Ecto neural progenitor cell (in vitro differentiated cells): Measurements from ENCODE around the gene LOC128125822.
A peak's percentile ranks its signal among the peaks of the same experiment; 100 is the strongest.

ENCODE experiments used
- DNase-seq: peaks from one replicate; pipeline ENCODE4 v3.0.0-alpha.2; 2018; ENCODE audit warnings: low spot score

LOC128125822 gene

DNA sequence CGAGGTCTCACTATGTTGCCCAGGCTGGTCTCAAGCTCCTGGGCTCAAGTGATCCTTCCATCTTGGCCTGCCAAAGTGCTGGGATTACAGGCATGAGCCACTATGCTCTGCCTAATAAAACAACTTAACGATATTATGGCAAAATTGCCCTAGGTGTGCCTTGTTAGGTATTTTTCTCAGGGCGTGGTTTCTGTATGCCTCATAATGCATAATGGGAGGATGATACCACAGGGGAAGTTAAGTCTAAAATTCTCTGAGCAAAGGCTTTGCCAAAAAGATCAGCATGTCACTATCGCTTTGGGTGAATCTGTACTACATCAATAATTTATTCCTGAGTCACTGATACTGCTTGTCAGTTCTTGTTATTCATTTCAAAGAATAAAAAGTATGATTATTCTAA is 15.9 kb upstream of the LOC128125822 start:
- DNase-seq = no peak

DNA sequence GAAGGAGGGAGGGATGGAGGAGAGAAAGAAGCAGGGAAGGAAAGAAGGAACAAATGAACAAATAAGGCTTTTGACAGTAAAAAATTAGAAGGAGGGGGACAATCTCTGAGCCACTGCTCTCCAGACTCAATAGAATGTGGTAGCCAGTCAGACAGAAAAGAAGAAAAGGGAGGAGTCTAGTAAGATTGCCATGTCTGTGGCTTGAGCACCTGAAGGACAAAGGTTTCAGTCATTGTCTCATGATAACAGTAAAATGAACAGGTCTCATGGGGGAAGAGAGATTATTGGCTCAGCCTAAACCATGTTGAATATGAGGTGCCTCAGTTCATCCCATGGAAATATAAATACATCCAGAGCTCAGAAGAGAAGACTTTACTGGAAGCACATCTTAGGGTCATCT is 14.0 kb upstream of the LOC128125822 start:
- DNase-seq = no peak

DNA sequence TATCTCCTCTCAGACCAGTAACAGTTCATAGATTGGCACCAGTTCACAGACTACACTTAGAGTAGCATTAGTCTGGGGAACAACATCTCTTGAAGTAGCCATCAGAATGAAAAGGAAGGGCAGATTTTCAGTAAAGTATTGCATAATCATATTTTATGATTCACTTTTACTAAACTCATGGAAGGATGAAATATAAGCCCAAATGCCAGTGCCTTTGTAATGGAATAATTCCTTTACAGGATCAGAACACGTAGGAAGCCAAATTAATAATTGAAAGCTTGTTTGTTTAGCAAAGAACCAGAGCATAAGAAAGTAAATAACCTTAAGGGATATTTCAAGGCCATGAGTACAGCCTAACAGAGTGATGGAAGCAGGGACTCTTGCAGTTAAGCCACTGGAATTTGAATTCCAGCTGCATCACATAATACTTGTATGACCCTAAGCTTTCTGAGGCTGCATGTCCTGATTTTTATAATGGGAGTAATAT is 11.4 kb upstream of the LOC128125822 start:
- DNase-seq = no peak

DNA sequence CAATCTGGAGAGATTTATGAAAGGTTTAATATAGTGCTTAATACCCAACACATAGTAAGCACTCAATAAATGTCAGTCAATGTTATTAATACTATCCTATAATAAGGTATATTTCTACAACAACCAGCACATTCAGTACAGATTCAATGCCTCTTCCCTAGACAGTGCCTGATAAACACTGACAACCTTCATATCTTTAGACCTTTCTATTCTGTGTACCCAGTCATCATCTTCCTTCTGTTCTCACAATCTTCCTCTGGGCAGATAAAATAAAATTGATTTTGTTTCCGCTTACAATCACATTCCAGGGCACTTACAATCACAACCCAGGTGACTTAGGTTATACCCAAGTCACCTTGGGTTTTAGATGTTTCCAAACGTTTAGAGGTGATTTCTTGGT is 11.0 kb upstream of the LOC128125822 start:
- no peak for DNase-seq

DNA sequence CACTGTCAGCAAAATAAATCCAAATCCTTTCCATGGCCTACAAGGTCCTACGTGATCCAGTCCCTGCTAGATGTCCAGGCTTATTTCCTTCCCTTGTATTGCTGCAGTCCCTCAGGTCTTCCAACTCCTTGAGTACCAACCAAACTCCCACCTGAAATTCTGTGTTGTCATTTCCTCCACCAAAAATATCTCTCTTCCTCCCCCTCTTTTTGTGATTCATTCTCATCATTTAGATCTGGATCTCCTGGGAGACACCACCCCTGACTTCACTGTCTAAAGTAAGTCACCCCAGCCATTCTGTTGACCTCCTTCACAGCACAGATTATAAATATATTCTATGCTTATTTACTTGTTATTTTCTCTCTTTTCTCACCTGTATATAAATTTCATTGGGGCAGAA is 9.0 kb upstream of the LOC128125822 start:
- DNase-seq = no peak

DNA sequence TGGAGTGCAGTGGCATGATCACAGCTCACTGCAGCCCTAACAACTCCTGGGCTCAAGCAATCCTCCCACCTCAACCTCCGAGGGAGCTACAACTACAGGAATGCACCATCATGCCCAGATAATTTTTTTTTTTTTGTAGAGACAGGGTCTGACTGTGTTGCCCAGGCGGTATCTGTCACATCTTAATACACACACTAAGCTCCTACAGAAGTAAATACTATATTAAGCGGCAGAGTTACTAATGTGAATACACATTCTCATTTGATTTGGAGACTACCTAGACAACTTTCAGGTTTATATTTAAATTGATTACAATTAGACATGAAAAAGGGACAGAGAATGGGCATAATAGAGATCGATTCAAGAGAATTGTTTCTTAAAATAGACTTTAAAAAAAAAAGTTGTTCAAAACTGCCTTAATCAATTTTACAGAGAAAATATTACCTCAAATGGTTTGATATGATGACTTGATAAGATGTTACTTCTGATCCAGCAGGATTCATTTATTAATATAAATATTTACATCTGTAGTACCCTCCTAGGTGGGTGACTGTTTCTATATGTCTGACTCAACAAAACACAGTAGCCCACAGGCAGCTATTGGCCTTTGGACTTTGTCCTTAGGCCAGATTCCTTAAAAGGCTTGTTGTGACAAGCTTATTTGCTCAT is 7.1 kb upstream of the LOC128125822 start:
- no peak for DNase-seq

DNA sequence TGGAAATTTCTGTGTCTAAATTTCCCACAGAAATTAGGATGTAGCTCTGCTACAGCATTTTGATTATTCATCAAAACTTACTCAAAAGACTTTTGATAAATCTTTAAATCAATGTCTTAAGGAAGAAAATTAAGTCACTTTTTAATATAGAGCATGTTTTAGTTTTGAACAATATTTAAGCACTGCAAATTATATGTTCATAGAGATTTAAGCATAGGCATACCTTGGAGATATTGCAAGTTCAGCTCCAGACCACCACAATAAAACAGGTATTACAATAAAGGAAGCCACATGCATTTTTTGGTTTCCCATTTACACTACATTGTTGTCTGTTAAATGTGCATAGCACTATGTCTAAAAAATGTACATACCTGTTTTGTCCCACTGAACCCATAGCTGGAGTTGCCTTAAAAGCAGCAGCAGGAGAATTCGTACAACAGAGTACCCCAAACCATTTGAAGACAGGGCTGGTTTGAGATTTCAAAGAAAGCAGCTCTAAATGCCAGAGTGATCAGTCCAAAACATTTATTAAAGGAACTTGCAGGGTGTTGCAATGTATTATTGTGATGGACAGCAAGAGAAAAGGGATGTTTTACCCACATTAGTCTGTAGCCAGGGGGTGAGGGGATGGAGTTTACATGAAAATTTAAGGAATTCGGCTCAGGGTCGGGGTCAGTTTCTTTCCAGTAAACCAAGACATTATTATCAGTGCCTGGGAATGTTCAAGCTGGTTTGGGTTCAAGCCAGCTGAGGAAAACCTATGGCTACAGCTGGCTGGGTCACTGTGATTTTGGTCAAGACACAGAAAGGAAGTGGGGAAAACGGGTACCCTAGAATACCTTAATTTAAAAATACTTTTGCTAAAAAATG is 6.3 kb upstream of the LOC128125822 start:
- DNase-seq = no peak

DNA sequence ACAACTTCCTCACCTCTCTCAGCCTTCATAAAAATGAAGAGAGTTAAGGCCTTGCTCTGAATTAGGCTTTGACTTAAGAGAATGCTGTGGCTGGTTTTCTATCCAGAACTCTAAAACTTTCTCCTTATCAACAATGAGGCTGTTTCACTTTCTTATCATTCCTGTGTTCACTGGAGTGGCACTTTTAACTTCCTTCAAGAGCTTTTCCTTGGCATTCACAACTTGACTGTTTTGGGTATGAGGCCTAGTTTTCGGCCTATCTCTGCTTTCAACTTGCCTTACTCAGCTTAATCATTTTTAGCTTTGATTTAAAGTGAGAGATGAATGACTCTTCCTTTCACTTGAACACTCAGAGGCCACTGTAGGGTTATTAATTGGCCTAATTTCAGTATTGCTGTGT is 4.3 kb upstream of the LOC128125822 start:
- DNase-seq = no peak

DNA sequence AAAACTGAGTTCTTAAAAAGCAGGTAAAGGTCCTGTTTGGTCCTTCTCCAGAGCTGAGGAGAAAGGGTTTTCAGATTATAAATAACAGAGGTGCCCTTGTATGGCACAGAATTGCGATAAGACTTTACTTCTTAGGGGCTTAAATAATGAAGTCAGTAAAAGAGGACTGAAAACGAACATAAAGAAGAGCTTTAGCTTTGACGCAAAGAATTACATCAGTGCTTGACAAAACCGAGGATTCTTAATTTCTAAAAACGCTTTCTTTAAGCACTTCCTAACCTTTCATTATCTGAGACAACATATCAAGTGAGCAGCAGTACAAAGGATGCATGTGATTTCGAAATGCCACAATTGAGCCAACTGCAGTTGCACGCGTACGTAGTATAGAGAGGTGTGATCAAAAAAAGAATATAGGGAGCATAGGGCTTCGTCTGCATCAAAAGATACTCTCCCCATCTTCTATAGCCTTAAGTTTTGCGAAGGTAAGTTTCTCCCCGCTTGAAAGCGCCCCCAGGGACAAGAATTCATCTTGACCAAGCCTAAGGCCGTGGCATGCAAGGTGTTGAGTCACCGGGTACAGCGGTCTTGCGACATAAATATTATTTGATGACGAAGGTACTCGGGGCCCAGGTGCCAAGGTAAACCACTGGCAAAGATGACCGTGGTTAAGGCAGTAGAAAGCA is 778 bp upstream of the LOC128125822 start:
- DNase-seq = no peak

DNA sequence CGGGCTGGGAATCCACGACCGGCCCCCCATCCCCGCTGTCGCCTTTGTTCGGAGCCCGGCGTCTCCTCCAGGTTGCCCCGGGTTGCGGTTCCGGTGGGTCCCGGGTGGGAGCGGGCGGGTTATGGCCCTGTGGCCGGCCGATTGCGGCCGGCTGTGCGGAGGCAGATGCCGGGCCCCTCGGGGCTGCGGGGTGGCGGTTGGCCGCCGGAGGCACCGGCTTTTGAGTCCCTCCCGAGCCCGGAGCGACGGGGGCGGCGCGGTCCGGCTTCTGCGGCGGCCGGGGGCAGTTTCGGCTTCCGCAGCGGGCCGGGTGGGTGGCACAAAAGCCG is 431 bp downstream of the LOC128125822 start:
- DNase-seq = no peak

DNA sequence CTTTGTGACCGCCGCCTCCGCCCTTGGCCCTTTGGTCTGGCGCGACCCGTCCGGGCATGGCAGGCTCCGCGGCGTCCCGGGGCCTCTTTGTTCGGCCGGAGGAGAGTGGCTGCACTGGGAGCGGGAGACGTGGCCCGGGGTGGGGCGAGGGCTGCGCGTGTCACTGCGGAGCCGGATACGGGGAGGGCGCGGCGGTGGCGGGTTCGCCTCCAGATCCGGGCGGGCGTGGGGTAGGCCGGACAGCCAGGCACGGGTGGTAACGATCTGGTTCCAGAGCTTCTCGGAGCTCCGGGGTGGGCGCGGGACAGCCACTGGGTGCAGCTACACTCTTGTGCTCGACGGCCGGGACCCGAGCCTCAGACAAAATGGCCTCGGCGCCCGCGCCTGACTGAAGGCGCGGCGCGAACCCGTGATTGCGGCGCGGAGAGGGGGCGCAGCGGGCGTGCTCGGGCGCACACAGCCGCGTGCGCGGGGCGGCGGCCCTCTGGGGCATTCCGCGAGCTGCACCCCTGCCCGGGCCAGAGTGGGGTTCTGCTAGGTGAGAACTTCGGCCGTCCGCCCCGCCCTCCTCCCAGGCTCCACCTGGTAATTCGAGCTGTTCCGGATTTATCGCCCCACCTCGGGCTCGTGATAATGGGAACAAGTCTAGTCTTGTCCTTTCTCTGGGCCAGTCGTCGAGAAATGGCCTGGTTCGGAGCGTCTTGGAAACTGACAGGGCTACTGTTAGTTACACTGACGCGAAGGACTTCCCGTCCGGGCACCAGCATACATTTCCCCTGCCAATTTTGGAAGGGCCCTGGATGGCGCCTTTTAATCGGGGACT is 1.0 kb downstream of the LOC128125822 start:
- DNase-seq = peak; percentile 83

DNA sequence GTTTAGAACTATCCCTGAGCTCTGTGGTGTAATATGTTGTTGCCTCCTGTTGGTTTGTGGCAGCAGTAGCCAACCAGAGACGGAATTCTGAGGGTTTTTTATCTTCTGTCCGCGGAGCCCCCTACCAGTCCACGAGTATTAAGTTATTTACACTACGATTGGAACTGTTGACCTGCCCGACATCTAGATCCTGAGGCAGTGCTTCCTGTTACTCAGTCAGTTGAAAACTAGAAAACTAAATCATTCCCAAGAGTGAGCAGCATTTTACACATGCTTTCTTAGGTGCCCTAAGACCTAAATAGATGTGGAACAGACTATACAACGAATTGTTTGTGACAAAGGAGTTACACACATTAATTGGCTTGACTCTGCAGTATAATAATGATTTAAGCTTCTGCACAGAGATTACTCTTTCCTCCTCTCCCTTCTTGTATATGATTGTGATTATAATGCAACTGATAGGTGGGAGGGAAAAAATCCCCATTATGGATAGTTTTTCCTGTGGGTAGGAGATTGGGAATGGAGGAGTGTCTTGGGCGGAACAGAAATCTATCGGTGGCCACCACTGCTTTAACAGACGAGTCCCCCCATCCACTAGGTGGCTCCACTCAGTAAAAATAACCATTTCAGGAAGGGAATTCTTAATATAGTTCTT is 1.7 kb downstream of the LOC128125822 start:
- DNase-seq = peak; percentile 50

DNA sequence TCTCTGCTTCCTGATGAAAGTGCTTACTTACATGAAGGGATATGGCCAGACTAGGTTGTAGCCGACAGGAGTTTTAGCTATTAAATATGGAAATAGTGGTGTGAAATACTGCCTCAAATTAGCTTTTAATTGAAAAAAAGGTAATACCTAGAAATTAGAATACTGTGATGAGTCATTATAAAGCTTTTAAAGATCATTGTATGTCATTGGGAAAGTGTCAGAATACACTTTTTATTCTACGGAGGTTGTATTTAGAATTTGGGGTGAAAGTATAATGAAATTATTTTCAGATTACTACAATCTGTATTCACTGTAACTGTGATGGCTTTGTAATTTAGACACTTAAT is 2.2 kb downstream of the LOC128125822 start:
- DNase-seq = no peak

DNA sequence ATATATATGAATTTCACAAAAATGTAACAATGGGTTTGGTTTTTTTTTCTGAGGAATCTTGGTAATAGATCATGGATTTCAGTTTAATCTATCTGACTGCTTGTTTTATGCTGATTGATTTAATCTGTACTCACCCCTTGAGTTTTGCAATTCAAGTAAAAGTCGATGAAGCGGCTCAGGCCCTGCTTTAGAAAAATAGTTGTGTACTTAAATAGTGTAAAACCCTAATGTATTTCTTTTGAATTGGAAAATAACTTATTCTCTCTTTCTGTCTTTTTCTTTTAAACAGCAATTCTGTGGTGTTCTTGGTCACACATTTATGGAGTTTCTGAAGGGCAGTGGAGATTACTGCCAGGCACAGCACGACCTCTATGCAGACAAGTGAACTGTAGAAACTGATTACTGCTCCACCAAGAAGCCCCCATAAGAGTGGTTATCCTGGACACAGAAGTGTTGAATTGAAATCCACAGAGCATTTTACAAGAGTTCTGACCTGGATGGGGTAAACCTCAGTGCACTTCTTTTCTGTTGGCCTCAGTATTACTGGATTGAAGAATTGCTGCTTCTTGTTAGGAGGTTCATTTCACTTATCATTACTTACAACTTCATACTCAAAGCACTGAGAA is 4.0 kb downstream of the LOC128125822 start:
- DNase-seq = no peak

DNA sequence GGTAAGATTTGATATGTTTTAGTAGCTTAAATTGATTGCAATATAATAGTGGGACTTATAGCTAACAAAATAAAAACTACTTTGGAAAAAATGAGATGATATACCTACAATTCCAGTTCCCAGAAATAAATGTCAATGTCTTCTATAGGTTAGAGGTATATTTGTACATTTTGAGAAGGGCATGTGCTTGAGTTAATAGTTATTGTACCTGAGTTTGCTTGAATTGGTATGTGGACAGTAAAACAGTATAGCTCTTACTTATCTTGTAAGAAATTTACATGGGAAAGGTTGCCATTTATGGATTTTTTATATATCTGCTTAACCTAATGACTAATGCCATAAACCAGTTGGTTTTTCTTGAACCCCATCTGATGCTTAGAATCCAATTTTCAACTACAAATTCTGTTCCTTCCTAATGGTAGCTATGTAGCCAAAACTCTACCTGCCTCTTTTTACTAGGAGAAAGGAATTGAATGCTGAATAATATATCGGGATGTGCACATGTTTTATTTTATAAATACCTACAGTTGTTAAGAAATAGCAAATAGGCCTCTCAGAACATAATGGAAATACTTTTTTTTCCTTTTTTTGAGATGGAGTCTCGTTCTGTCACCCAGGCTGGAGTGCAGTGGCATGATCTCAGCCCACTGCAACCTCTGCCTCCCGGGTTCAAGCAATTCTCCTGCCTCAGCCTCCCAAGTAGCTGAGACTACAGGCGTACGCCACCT is 4.9 kb downstream of the LOC128125822 start:
- no peak for DNase-seq

DNA sequence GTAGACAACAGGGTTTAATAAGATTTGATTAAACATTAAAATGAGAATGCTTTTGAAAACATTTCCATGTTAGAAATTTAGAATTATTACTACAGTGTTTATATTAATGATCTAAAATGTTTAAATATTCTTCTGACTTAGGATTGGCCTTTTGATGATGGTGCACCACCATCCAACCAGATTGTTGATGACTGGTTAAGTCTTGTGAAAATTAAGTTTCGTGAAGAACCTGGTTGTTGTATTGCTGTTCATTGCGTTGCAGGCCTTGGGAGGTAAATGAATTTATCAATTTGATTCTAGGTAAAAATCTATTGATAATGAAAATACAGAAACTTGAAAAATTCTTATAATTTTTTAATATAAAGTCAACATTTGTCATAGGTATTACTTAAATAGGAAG is 6.5 kb downstream of the LOC128125822 start:
- no peak for DNase-seq

DNA sequence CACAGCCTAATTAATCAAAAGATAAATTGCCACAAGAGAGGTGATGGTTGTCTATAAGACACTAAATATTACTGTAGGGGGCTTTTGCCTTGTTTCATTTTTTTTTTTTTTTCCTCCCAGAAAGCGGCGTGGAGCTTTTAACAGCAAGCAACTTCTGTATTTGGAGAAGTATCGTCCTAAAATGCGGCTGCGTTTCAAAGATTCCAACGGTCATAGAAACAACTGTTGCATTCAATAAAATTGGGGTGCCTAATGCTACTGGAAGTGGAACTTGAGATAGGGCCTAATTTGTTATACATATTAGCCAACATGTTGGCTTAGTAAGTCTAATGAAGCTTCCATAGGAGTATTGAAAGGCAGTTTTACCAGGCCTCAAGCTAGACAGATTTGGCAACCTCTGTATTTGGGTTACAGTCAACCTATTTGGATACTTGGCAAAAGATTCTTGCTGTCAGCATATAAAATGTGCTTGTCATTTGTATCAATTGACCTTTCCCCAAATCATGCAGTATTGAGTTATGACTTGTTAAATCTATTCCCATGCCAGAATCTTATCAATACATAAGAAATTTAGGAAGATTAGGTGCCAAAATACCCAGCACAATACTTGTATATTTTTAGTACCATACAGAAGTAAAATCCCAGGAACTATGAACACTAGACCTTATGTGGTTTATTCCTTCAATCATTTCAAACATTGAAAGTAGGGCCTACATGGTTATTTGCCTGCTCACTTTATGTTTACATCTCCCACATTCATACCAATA is 7.8 kb downstream of the LOC128125822 start:
- DNase-seq = no peak

DNA sequence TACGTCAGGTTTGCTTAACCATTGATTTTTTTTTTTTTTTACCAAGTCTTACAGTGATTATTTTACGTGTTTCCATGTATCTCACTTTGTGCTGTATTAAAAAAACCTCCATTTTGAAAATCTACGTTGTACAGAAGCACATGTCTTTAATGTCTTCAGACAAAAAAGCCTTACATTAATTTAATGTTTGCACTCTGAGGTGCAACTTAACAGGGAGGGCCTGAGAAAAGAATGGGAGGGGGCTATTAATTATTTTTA is 8.4 kb downstream of the LOC128125822 start:
- no peak for DNase-seq

DNA sequence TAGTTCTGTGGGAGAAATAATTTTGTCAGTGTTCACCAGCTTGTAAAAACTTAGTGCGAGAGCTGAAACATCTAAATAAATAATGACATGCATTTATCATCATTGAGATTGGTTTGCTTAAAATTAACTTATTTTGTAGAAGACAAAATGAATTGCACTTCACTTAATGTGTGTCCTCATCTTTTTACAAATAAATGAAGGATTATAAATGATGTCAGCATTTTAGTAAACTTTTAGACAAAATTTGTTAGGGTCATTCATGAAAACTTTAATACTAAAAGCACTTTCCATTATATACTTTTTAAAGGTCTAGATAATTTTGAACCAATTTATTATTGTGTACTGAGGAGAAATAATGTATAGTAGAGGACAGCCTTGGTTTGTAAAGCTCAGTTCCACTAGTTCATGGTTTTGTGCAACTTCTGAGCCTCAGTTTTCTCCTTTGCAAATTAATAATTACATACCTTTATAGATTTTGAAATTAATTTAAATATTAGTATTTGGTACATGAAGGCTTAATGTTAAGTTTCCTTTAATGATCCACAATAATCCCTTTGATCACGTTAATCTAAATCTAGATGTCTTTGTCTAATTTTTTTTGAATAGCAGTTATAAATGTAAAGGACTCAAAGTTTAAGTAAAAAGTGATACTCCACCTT is 9.2 kb downstream of the LOC128125822 start:
- DNase-seq = no peak
